Activated CD4-positive, alpha-beta T cell treated with anti-CD3 and anti-CD28 coated beads, Interleukin-10, Interleukin-2, amounts not matched to agents 100 ng/mL and 50 ng/mL, durations not matched to agents 16 hours and 8 hours (primary cell): ENCODE measurements around the gene TYW5.

Experiments used
- DNase-seq: peaks from one replicate; pipeline ENCODE4 v3.0.0-alpha.2; 2020

Gene TYW5

GRCh38 chr2:199955339-199956061 is at the start of gene TYW5, which contains the start of gene MAIP1:
TSS of gene TYW5 (minus strand) at chr2:199955491. CDS start at chr2:199955470, 21 bp downstream.
TSS of gene MAIP1 (plus strand) at chr2:199955582. CDS start at chr2:199955799, 217 bp downstream.
- peak; percentile 85 for DNase-seq

GRCh38 chr2:200003444-200003843 is 48.2 kb upstream of the TYW5 start:
- DNase-seq = no peak

- DNase-seq = no peak
These were observed 45.3 kb upstream of the TYW5 start for GRCh38 chr2:200000444-200001163.

GRCh38 chr2:199999166-199999565 is 43.9 kb upstream of the TYW5 start:
- no peak for DNase-seq

- DNase-seq = no peak
These were observed 42.0 kb upstream of the TYW5 start for GRCh38 chr2:199997296-199997695.

GRCh38 chr2:199994896-199995295 is 39.6 kb upstream of the TYW5 start:
- DNase-seq = no peak

- DNase-seq = no peak
These were observed 39.1 kb upstream of the TYW5 start for GRCh38 chr2:199994371-199994770.

- no peak for DNase-seq
These were observed 37.0 kb upstream of the TYW5 start for GRCh38 chr2:199992296-199992695.

- DNase-seq = no peak
These were observed 36.4 kb upstream of the TYW5 start for GRCh38 chr2:199991691-199992090.

GRCh38 chr2:199989822-199990221 is 34.5 kb upstream of the TYW5 start:
- DNase-seq = no peak

GRCh38 chr2:199988151-199988550 is 32.9 kb upstream of the TYW5 start:
- DNase-seq = no peak

- no peak for DNase-seq
These were observed 32.3 kb upstream of the TYW5 start for GRCh38 chr2:199987586-199987985.

GRCh38 chr2:199985625-199986207 is 30.4 kb upstream of the TYW5 start:
- peak; percentile 76 for DNase-seq

- DNase-seq = no peak
These were observed 29.5 kb upstream of the TYW5 start for GRCh38 chr2:199984755-199985154.

GRCh38 chr2:199984159-199984558 is 28.9 kb upstream of the TYW5 start:
- no peak for DNase-seq

GRCh38 chr2:199983534-199983933 is 28.2 kb upstream of the TYW5 start:
- DNase-seq = no peak

GRCh38 chr2:199982126-199982843 is 27.0 kb upstream of the TYW5 start:
- DNase-seq = no peak

- DNase-seq = peak; percentile 83
These were observed 24.7 kb upstream of the TYW5 start for GRCh38 chr2:199979832-199980628.

GRCh38 chr2:199979398-199979797 is 24.1 kb upstream of the TYW5 start:
- no peak for DNase-seq

- DNase-seq = peak; percentile 90
These were observed 22.7 kb upstream of the TYW5 start for GRCh38 chr2:199977984-199978415.

- DNase-seq = no peak
These were observed 20.1 kb upstream of the TYW5 start for GRCh38 chr2:199975273-199975895.

- no peak for DNase-seq
These were observed 18.4 kb upstream of the TYW5 start for GRCh38 chr2:199973703-199974102.
